ENCODE measurements around the gene TGFB2. TPM values are rescaled to one million over a fixed set of nuclear protein-coding genes. Genes with fewer than 3 reads are reported as not detected.

Gene TGFB2
- total RNA-seq, 5 donors from 2014 or later (not counting 1 experiment from before 2014, with no cell fraction given), result 0.06 to 0.23 (median 0.23) TPM; not detected in 2

- ChIA-PET POLR2A (interaction anchor here in 1 of 2 donors (0.7 kb wide), 1 partner anchor 1048 kb away, joined by 3 read pairs; no protein-coding TSS in a partner anchor), CTCF (interaction anchor here in 1 of 2 donors (0.6 kb wide), 1 partner anchor 1077 kb away, joined by 3 read pairs; no protein-coding TSS in a partner anchor)
- Histone ChIP-seq H3K9me3 (no peaks in the 10 kb centered on the region), H3K27me3 (replicated peaks in 1 of 2; ENCODE audit: control insufficient read depth in 2 of 2, extremely low read depth in 1 of 2, insufficient read depth in 2 of 2, low read length in 1 of 2) (peaks cover 0 to 10% of the 10 kb centered on the region in 2 experiments), H3K27ac (ENCODE audit: low read length) (no peak overlapping the region), H3K4me3 (ENCODE audit: control insufficient read depth in 1 of 2, extremely low read depth in 1 of 2, low read length in 1 of 2) (peak overlapping the region; percentile 10 to 42), H3K36me3 (ENCODE audit: control insufficient read depth in 2 of 2, extremely low read depth in 1 of 2, insufficient read depth in 1 of 2, low read length in 1 of 2) (no peaks in the 10 kb centered on the region), H3K4me1 (ENCODE audit: control insufficient read depth in 1 of 2, extremely low read depth in 1 of 2, insufficient read depth in 2 of 2, low read length in 2 of 2) (peaks cover 0 to 13% of the 10 kb centered on the region in 2 experiments)
- WGBS (ENCODE audit: insufficient coverage), result 10% methylated on average over 2 of the region's 10 CpGs
- H3K27me3 Mint-ChIP-seq, result peaks cover 13 to 14% of the 10 kb centered on the region in 2 donors
- no peaks in the 10 kb centered on the region for H3K9me3 Mint-ChIP-seq
- no peaks in the 10 kb centered on the region for H3K36me3 Mint-ChIP-seq
- peak; percentile 53 to 76 (median 60) for ATAC-seq (replicated peaks in 1 of 4)
- H3K27ac Mint-ChIP-seq, result no peak overlapping the region
- peaks cover 28 to 34% (median 33%) of the 10 kb centered on the region in 3 donors for H3K4me1 Mint-ChIP-seq
- DNase-seq, result peak in 15 of 35 experiments; percentile 2 to 34 (median 11)
- H3K4me3 Mint-ChIP-seq, result peak overlapping the region; percentile 57 to 73 (median 61)
Observed at GRCh38 chr1:218351391-218352074, 6.4 kb downstream of the TGFB2 start.

GRCh38 chr1:218352075-218352438 is 6.9 kb downstream of the TGFB2 start:
- Histone ChIP-seq H3K27me3 (replicated peaks in 1 of 2; ENCODE audit: control insufficient read depth in 2 of 2, extremely low read depth in 1 of 2, insufficient read depth in 2 of 2, low read length in 1 of 2) (peaks cover 0 to 4% of the 10 kb centered on the region in 2 experiments), H3K4me3 (ENCODE audit: control insufficient read depth in 1 of 2, extremely low read depth in 1 of 2, low read length in 1 of 2) (no peak overlapping the region), H3K4me1 (ENCODE audit: control insufficient read depth in 1 of 2, extremely low read depth in 1 of 2, insufficient read depth in 2 of 2, low read length in 2 of 2) (peaks cover 0 to 8% of the 10 kb centered on the region in 2 experiments), H3K27ac (ENCODE audit: low read length) (no peak overlapping the region), H3K36me3 (ENCODE audit: control insufficient read depth in 2 of 2, extremely low read depth in 1 of 2, insufficient read depth in 1 of 2, low read length in 1 of 2) (no peaks in the 10 kb centered on the region), H3K9me3 (no peaks in the 10 kb centered on the region)
- Mint-ChIP-seq H3K9me3 (no peaks in the 10 kb centered on the region), H3K36me3 (no peaks in the 10 kb centered on the region), H3K4me1 (peaks cover 23 to 29% (median 27%) of the 10 kb centered on the region in 3 donors), H3K27me3 (peaks cover 9 to 11% of the 10 kb centered on the region in 2 donors), H3K27ac (no peak overlapping the region), H3K4me3 (peak overlapping the region in 1 of 3 donors; percentile 61)
- DNase-seq (no peak), ATAC-seq (replicated peaks in 1 of 4) (no peak)
- 97% methylated on average over 3 of the region's 8 CpGs for WGBS (ENCODE audit: insufficient coverage)
- ChIA-PET POLR2A (no interaction called here), CTCF (interaction anchor here in 1 of 2 donors (0.6 kb wide), 1 partner anchor 1077 kb away, joined by 3 read pairs; no protein-coding TSS in a partner anchor)

- Histone ChIP-seq H3K4me1 (ENCODE audit: control insufficient read depth in 1 of 2, extremely low read depth in 1 of 2, insufficient read depth in 2 of 2, low read length in 2 of 2) (peaks cover 0 to 3% of the 10 kb centered on the region in 2 experiments), H3K36me3 (ENCODE audit: control insufficient read depth in 2 of 2, extremely low read depth in 1 of 2, insufficient read depth in 1 of 2, low read length in 1 of 2) (no peaks in the 10 kb centered on the region), H3K27me3 (replicated peaks in 1 of 2; ENCODE audit: control insufficient read depth in 2 of 2, extremely low read depth in 1 of 2, insufficient read depth in 2 of 2, low read length in 1 of 2) (no peaks in the 10 kb centered on the region), H3K4me3 (ENCODE audit: control insufficient read depth in 1 of 2, extremely low read depth in 1 of 2, low read length in 1 of 2) (no peak overlapping the region), H3K27ac (ENCODE audit: low read length) (no peak overlapping the region), H3K9me3 (no peaks in the 10 kb centered on the region)
- H3K36me3 Mint-ChIP-seq, result no peaks in the 10 kb centered on the region
- H3K4me3 Mint-ChIP-seq, result no peak overlapping the region
- peaks cover 0 to 3% of the 10 kb centered on the region in 2 donors for H3K27me3 Mint-ChIP-seq
- H3K4me1 Mint-ChIP-seq, result peaks cover 15 to 17% (median 17%) of the 10 kb centered on the region in 3 donors
- H3K9me3 Mint-ChIP-seq, result no peaks in the 10 kb centered on the region
- H3K27ac Mint-ChIP-seq, result no peak overlapping the region
- WGBS (ENCODE audit: insufficient coverage), result 100% methylated on average over 1 of the region's 4 CpGs
- no peak for DNase-seq
- CTCF ChIA-PET, result interaction anchor here in 1 of 2 donors (1.1 kb wide), 1 partner anchor 13 kb away, joined by 3 read pairs; no protein-coding TSS in a partner anchor
- no peak for ATAC-seq (replicated peaks in 1 of 4)
- POLR2A ChIA-PET, result no interaction called here
Observed at GRCh38 chr1:218353656-218354055, 8.5 kb downstream of the TGFB2 start.

- no peak overlapping the region for H3K27ac ChIP-seq (ENCODE audit: low read length)
- H3K36me3 ChIP-seq (ENCODE audit: control insufficient read depth in 2 of 2, extremely low read depth in 1 of 2, insufficient read depth in 1 of 2, low read length in 1 of 2), result no peaks in the 10 kb centered on the region
- peaks cover 0 to 3% of the 10 kb centered on the region in 2 experiments for H3K4me1 ChIP-seq (ENCODE audit: control insufficient read depth in 1 of 2, extremely low read depth in 1 of 2, insufficient read depth in 2 of 2, low read length in 2 of 2)
- CTCF ChIA-PET, result no interaction called here
- DNase-seq (no peak), ATAC-seq (replicated peaks in 1 of 4) (no peak)
- Mint-ChIP-seq H3K27ac (no peak overlapping the region), H3K4me3 (no peak overlapping the region), H3K4me1 (peaks cover 14 to 15% (median 14%) of the 10 kb centered on the region in 3 donors), H3K9me3 (no peaks in the 10 kb centered on the region), H3K27me3 (no peaks in the 10 kb centered on the region), H3K36me3 (no peaks in the 10 kb centered on the region)
- H3K27me3 ChIP-seq (replicated peaks in 1 of 2; ENCODE audit: control insufficient read depth in 2 of 2, extremely low read depth in 1 of 2, insufficient read depth in 2 of 2, low read length in 1 of 2), result no peaks in the 10 kb centered on the region
- H3K4me3 ChIP-seq (ENCODE audit: control insufficient read depth in 1 of 2, extremely low read depth in 1 of 2, low read length in 1 of 2), result no peak overlapping the region
- POLR2A ChIA-PET, result no interaction called here
- H3K9me3 ChIP-seq, result no peaks in the 10 kb centered on the region
- 100% methylated on average over 1 of the region's 4 CpGs for WGBS (ENCODE audit: insufficient coverage)
Observed at GRCh38 chr1:218355278-218355677, 10.1 kb downstream of the TGFB2 start.

GRCh38 chr1:218357211-218357892 is 12.2 kb downstream of the TGFB2 start:
- ATAC-seq (replicated peaks in 1 of 4) (no peak), DNase-seq (no peak)
- Histone ChIP-seq H3K27me3 (replicated peaks in 1 of 2; ENCODE audit: control insufficient read depth in 2 of 2, extremely low read depth in 1 of 2, insufficient read depth in 2 of 2, low read length in 1 of 2) (no peaks in the 10 kb centered on the region), H3K4me1 (ENCODE audit: control insufficient read depth in 1 of 2, extremely low read depth in 1 of 2, insufficient read depth in 2 of 2, low read length in 2 of 2) (no peaks in the 10 kb centered on the region), H3K9me3 (no peaks in the 10 kb centered on the region), H3K27ac (ENCODE audit: low read length) (no peak overlapping the region), H3K4me3 (ENCODE audit: control insufficient read depth in 1 of 2, extremely low read depth in 1 of 2, low read length in 1 of 2) (no peak overlapping the region), H3K36me3 (ENCODE audit: control insufficient read depth in 2 of 2, extremely low read depth in 1 of 2, insufficient read depth in 1 of 2, low read length in 1 of 2) (no peaks in the 10 kb centered on the region)
- ChIA-PET POLR2A (interaction anchor here in 1 of 2 donors (0.6 kb wide), 2 partner anchors 14 to 111 kb away, joined by 4 read pairs; no protein-coding TSS in a partner anchor), CTCF (no interaction called here)
- 38% methylated on average over 1 of the region's 10 CpGs for WGBS (ENCODE audit: insufficient coverage)
- Mint-ChIP-seq H3K4me1 (peaks cover 0 to 2% (median 1%) of the 10 kb centered on the region in 3 donors), H3K9me3 (no peaks in the 10 kb centered on the region), H3K36me3 (no peaks in the 10 kb centered on the region), H3K4me3 (no peak overlapping the region), H3K27ac (no peak overlapping the region), H3K27me3 (no peaks in the 10 kb centered on the region)

GRCh38 chr1:218357893-218358232 is 12.7 kb downstream of the TGFB2 start:
- DNase-seq, result no peak
- H3K4me3 ChIP-seq (ENCODE audit: control insufficient read depth in 1 of 2, extremely low read depth in 1 of 2, low read length in 1 of 2), result no peak overlapping the region
- no peaks in the 10 kb centered on the region for H3K9me3 ChIP-seq
- Mint-ChIP-seq H3K9me3 (no peaks in the 10 kb centered on the region), H3K4me1 (no peaks in the 10 kb centered on the region), H3K27ac (no peak overlapping the region), H3K27me3 (no peaks in the 10 kb centered on the region), H3K4me3 (no peak overlapping the region), H3K36me3 (no peaks in the 10 kb centered on the region)
- no CpG with 5 or more reads among the region's 3 CpGs for WGBS (ENCODE audit: insufficient coverage)
- H3K36me3 ChIP-seq (ENCODE audit: control insufficient read depth in 2 of 2, extremely low read depth in 1 of 2, insufficient read depth in 1 of 2, low read length in 1 of 2), result no peaks in the 10 kb centered on the region
- ATAC-seq (replicated peaks in 1 of 4), result no peak
- ChIA-PET POLR2A (no interaction called here), CTCF (no interaction called here)
- no peaks in the 10 kb centered on the region for H3K27me3 ChIP-seq (replicated peaks in 1 of 2; ENCODE audit: control insufficient read depth in 2 of 2, extremely low read depth in 1 of 2, insufficient read depth in 2 of 2, low read length in 1 of 2)
- no peaks in the 10 kb centered on the region for H3K4me1 ChIP-seq (ENCODE audit: control insufficient read depth in 1 of 2, extremely low read depth in 1 of 2, insufficient read depth in 2 of 2, low read length in 2 of 2)
- no peak overlapping the region for H3K27ac ChIP-seq (ENCODE audit: low read length)
